HG02973 (cell line): ENCODE measurements around the gene CXorf65.

Experiments
- ATAC-seq: cut with Tn5 transposase; IDR thresholded peaks from one replicate; pipeline ENCODE4 v1.9.1; 2021; ENCODE audit warnings: moderate library complexity; ENCODE audit not compliant: unreplicated experiment

CXorf65 gene

DNA sequence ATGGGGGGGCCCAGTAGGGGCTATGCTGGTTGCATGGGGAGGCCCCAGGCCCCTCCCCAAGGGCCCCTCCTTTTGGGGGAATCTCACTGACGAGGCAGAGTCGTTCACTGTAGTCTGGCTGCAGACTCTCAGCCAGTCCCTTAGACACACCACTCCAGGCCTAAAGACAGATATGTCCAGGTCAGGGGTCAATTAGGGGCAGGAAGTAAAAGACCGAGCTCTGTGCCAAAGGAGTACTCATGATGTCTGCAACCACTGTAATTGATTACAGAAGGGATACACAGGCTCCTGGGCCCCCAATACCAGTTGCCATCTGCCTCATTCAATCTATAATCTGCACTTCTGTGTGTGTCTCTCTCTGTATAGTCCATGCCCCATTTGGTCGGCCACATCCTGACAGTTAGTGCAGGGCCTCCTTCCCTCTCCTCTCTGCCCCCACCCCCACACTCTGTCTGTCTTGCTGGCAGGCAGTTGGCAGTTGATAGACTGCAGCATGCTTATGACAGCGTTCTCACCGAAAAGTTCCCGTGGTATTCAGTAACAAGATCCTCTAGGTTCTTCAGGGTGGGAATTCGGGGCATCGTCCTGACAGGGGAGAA is 1.3 kb upstream of the CXorf65 start:
- no peak for ATAC-seq

DNA sequence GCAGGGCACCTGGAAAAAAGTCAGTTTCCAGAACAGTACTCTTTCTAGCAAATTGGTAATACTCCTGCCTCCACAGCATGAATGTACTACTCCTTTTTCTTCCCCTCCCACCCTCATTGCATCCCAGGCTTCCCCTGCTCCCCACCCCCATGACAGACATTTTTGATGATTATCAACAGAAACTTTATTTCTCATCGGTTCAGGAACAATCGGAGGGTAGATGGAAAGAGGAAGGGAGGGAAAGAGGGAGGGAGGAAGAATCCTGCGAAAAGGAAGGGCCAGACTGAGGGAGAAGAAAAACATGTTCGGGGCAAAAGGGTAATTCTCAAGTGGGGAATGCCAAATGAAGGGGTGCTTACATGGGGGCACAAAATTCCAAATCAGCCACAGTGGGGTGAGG is 705 bp upstream of the CXorf65 start:
- no peak for ATAC-seq

DNA sequence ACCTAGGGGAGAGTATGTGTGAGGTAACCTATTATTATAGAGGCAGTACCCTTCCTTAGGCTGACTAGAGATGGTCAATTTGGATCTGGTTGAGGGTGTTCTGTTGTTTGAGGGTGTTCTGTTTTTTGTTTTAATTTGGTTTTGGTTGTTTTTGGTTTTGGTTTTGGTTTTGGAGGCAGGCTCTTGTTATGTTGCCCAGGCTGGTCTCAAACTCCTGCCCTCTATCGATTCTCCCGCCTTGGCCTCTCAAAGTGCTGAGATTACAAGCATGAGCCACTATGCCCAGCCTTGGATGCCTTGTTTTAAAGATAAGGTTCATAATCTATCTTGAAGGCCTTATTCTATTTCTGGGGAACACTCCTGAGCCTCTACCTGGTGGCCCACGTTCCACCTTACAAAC is 912 bp downstream of the CXorf65 start:
- no peak for ATAC-seq

DNA sequence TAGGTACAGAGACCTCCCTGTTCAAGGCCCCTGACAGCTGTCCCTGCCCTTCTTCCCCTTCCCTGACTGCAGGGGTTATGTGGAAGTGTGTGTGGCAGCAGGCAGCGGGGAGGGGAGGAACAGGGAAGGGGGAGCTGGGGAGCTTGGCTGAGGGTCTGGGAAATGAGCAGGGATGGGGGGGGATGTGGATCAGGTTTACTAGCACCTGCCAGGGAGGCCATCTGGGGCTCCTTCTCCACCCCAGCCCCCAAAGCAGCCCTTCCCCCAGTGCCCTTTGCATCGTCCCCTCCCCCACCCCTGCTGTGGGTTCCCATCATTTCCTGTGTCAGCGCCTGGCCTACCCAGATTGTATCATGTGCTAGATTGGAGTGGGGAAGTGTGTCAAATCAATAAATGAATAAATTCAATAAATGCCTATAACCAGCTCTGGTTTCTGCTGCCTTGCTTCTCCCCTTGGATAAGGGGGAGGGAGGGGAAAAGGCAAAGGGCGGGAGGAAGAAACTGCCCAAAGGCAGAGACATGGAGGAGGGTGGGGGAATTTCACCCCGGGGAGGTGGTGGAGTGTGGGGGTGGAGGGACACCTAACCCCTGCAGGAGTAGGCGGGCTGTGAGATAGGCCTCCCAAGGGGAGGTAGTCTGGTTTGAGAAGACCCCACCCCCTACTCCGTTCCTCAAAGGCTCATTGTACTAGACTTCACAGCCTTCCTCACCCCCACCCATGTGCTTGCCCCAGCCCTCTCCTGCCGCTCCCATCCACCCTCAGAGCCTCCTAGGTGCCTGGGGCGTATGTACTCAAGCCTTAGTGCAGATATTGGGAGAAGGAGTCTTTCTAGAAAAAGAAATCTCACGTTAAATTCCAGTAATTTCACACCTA is 3.2 kb downstream of the CXorf65 start:
- no peak for ATAC-seq

DNA sequence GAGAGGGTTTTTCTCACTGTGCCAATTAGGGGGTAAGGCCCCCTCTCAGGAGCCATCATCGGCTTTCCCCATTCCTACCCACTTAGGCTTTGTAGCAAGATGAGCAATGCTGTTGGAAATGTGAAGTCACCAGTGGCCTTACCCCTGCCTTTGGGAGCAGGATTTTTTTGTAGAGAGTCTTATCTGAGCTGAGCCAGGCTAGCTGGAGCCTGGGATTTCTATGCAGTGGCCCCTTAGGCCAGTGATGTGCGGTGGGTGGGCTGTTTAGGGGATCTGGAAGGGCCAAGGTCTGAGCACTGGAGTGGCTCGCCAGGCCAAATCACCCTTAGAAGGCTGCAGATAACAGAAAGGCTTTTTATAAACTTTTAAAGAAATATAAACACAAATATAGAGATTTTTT is 4.2 kb downstream of the CXorf65 start:
- ATAC-seq = no peak

DNA sequence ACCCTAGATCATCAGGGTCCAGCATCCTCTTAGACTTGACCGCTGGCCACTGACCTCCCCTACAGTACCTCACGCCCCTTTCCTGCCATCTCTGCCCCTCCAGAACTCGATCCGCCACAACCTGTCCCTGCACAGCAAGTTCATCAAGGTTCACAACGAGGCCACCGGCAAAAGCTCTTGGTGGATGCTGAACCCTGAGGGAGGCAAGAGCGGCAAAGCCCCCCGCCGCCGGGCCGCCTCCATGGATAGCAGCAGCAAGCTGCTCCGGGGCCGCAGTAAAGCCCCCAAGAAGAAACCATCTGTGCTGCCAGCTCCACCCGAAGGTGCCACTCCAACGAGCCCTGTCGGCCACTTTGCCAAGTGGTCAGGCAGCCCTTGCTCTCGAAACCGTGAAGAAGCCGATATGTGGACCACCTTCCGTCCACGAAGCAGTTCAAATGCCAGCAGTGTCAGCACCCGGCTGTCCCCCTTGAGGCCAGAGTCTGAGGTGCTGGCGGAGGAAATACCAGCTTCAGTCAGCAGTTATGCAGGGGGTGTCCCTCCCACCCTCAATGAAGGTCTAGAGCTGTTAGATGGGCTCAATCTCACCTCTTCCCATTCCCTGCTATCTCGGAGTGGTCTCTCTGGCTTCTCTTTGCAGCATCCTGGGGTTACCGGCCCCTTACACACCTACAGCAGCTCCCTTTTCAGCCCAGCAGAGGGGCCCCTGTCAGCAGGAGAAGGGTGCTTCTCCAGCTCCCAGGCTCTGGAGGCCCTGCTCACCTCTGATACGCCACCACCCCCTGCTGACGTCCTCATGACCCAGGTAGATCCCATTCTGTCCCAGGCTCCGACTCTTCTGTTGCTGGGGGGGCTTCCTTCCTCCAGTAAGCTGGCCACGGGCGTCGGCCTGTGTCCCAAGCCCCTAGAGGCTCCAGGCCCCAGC is 5.7 kb downstream of the CXorf65 start:
- ATAC-seq = no peak

DNA sequence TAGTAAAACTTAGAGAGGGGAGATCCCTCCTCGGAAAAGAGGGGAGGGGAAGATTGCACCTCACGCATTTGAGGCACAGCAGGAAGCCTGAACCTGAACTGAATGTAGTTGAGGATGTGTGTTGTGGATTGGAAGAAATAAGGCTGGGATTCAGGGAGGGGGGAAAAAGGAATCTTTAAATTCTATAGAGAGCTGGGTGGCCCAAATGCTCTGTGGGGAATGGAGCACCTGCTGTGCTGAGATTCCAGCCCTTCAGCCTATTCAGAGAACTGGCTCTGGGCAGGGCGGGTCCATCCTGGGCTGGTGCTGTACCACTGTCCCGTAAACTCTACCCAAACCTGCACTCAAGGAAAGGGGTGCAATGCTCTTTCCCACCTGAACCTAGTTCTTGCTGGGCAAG is 6.8 kb downstream of the CXorf65 start:
- ATAC-seq = no peak

DNA sequence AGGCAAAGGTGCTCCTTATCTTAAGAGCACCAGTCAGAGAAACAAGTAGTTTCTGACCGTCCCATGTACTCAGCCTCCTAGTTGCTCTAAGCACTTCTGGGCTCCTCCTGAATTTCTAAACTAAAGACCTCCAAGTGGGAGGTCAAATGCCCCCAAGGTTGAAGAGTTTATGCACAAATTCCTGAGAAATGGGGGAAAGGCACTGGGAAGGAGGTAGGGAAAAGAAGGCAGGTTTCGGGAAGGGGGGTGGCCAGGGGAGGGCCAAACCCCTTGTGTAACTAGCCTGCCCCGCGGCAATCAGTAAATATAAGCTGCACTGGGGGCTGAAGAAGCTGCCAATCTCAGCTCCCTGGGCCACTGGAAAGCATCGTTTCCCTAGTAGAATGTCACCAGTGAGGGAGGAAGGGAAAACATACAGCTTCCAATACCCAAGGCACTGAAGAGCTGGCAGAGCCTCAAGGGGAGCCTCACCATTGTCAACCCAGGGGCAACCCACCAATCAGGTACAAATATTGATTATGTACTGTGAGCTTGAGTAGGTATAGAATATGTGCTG is 7.5 kb downstream of the CXorf65 start:
- no peak for ATAC-seq

DNA sequence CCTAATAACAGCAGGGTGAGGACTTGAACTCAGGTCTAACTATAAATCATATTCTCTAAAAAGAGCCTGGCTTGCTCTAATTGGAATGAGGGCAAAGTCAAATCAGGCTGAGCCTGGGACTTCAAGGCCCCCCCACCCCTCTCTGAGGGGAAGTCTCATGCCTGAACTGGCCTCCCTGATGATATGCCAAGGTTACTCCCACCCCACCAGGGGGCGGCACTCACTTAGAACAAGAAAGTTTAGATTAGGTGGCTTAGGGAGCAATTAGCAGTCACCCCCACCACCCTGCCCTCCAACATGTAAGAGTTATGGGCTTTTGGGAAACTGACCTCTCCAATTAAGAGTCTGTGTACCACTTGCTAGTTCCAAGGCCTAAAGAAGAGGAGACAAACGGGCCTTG is 8.2 kb downstream of the CXorf65 start:
- ATAC-seq = no peak

DNA sequence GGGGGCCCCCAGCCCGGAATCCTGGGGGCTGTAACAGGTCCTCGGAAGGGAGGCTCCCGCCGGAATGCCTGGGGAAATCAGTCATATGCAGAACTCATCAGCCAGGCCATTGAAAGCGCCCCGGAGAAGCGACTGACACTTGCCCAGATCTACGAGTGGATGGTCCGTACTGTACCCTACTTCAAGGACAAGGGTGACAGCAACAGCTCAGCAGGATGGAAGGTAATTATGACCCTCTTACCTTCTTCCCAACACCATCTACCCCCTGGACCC is 9.8 kb downstream of the CXorf65 start:
- ATAC-seq = no peak

DNA sequence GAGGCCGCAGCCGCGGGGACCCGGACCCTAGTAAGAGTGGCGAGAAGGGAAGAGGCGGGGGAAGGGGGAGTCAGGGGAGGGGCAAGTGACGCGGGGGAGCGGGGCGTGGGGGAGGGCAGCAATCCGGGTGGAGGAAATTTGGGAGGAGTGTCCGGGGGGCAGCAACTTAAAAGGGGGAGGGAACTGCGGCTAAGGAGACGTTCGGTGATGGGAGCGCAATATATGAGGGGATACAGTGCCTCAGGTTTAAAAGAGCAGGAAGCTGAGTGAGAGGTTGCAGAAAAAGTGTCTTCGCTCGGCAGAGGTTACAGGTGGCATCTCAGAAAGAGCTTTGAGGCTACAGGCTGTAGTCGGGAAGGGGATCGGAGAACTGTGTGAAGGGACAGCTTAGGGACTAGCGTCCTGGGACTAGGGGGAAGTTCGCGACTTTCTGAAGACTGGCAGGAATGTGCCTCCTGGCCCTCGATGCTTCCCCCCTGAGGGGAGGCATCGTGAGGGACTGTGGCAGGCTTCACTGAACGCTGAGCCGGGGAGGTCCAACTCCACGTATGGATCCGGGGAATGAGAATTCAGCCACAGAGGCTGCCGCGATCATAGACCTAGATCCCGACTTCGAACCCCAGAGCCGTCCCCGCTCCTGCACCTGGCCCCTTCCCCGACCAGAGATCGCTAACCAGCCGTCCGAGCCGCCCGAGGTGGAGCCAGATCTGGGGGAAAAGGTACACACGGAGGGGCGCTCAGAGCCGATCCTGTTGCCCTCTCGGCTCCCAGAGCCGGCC is 10.4 kb downstream of the CXorf65 start:
- peak; percentile 11 for ATAC-seq

DNA sequence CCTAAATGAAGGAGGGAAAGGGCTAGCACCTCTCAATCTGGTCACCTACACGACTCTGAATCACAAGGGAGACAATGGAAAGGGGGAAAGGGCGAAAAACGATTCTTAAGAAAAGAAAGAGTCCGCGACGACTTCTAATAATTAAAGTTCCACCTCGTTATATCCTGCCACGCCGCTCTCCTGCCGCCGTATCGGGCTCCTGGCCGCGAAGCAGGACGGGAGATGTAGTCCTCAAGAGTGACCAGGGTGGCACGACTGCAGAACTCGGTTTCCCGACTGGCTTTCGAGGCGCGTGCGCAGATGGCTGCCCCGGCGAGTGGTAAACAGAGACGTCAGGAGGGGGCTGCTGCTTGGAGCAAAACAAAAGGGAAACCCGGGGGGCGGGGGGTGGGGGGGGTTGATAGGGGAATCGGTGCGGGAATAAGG is 11.0 kb downstream of the CXorf65 start, which contains the start of gene FOXO4:
Gene FOXO4, plus strand, starts transcription at position 297 of the 426 bp plus-strand sequence. CDS start 678 bp downstream, outside the sequence.
- peak; percentile 86 for ATAC-seq

DNA sequence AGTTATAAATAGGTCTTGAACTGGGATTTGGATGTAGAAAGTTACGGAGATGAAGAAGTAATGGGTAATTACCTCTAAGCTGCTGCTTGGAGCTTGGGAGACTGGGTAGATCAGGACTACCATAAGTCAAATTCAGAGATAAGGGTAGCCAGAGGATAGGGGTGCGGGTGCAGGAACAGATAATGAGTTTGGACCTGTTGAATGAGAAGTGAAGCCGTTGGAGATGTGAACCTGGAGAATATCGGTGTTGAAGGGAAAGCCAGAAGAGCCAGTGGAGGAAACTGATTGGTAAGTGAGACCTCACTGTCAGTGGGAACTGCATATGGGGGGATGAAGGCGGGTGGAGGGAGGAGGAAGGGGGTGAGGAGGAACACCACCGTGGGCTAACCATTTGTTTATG is 11.5 kb downstream of the CXorf65 start:
- ATAC-seq = no peak

DNA sequence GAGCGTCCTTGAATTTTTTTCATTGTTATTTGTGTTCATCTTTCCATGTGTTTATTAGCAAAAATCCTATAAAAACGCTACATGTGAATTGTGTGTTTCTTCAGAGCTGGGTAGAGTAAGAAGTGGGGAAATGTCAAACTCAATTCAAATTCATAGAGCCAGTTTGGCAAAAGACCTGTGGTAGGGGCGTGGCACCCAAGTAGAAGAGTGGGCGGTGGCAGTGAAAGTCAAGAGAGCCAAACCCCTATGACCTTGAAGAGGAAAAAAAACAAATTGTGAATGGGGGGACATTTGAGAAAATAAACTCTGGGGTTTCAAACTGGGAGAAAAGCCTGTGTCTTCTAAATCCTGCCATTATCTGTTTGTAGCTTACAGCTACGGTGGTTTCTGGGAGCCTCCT is 15.3 kb downstream of the CXorf65 start:
- no peak for ATAC-seq

DNA sequence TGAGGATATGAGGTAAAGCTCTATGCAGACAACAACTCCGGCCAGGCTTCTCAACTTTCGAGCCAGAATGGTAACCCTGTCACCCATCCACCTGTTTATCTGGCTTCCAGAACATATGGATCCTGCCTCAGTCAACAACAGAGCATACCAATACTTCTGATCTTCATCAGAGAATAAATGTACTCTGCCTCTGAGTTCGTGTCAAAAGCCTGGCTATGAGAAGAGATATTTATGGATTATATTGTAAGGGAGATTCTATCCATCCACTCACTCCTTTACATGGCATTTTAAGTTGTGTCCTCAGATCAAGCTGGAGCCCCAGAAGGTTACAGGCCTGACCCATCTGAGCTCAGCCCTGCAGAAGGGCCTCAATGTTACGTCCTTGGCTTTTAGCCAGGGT is 20.6 kb downstream of the CXorf65 start:
- no peak for ATAC-seq

DNA sequence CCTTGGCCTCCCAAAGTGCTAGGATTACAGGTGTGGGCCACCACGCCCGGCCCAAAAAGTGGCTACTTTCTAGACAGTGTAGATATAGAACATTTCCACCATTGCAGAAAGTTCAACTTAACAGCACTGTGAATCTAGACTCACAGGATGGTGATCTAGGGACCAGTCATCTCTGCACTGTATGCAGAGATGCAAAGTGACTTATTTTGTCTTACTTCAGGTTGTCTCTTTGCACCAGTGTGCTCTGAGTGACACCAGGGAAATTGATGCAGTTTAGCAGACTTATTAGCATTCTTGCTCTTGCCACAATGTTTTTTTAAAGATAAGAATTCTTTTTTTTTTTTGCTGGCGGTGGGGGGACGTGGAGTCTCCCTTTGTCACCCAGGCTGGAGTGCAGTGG is 23.7 kb downstream of the CXorf65 start:
- no peak for ATAC-seq

DNA sequence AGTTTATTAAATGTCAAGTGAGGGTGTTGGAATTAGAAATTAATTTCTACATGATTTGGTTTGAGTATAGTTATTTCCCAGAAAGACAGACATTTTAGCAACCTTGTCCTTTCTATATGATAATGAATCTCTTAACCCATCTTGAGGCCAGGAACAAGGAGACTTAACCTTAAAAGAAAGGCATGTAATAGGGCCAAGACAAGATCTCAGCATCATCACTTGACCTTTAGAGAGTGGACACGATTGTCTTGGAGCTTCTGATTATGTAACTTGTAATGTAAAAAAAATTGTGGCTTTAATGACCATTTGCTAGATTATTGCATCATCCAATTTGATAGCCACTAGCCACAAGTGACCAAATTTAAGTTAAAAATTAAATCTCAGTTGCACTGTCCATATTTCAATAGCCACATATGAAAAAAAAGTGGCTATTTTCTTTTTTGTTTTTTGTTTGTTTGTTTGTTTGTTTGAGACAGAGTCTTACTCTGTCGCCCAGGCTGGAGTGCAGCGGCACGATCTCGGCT is 24.4 kb downstream of the CXorf65 start:
- ATAC-seq = no peak

DNA sequence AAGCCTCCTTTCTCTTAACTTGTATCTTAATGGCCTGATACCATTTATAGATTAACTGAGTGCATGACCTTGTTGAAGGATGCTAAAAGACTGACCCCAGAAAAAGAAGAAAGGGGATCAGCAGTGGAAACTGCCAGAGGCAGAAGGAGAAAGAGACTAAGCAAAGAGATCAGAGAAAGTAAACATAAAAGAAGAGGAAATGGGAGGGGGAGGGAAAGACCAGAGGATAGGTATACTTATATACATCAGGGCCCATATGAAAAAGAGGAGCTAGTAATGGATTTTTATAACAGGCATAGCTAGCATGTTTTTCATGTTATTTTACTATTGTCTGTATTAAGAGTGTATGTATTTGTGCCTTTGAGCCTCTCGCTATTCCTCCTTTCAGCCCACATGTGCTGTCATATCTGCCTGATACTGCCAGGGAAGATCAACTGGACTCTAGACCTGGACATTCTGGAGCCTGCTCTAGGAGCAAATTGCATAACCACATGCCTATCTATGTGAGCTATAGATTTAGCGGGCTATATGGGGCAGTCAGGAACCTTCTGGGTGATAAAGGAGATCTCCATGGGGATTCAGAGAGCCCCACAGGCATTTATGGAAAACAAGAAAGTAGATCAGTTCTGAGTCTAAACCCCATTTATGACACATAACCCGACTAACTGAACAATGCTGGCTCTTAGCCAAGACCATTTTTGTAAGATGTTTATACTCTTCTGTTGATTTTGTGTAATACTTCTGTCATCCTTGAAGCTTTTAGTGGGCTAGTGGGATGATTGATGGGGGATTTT is 25.0 kb downstream of the CXorf65 start:
- ATAC-seq = no peak

DNA sequence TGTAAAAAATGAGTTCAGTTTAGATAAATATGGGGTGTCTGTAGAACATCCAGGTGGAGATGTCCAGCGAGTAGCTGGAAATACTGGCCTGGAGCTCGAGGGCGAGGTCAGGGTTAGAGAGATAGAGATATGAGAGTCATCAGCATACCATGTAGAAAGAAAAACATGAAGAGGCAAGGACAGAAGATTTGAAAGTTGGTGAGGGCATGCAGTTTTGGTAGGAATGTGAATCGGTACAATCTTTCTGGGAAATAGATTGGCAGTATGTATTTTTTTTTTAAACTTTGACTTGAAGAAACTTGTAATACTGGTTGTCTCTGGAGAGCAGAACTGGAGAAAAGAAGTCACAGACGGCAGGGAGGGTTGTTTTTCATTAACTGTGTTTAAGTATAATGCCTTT is 36.0 kb downstream of the CXorf65 start:
- no peak for ATAC-seq
